ENCODE measurements around the gene AMER2. TPM values are rescaled to one million over a fixed set of nuclear protein-coding genes. Genes with fewer than 3 reads are reported as not detected.

The AMER2 gene
- total RNA-seq, 4 donors from 2014 or later, result under 0.01 to 0.17 TPM; not detected in 2

DNA sequence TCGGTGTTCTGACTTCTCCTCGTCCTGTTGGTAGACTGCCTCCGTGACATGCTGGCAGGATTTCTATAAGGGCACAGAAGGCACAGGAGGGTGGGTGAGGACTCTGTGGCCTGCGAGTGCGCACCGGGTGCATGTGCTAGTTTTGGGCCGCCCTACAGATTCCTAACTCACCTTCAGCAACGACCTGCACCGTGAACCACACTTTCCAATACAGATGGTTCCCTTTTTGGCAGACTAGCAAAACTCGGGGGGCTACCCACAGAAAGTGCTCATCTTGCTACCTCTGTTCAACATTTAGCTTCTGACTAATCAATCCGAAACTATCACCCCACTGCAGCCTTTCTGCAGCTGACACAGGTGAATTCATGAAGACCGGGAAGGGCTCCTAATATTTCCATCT is 14.1 kb upstream of the AMER2 start:
- Histone ChIP-seq H3K27me3 (peaks cover 0 to 15% (median 0%) of the 10 kb centered on the region in 4 donors), H3K4me3 (no peak overlapping the region), H3K9me3 (no peaks in the 10 kb centered on the region), H3K36me3 (no peaks in the 10 kb centered on the region), H3K27ac (replicated peaks in 1 of 4) (no peak overlapping the region), H3K4me1 (no peaks in the 10 kb centered on the region)
- 90% methylated on average over 12 of the region's 12 CpGs for WGBS
- DNase-seq (ENCODE audit: extremely low spot score), result no peak
- intact Hi-C loops (cut with DNase I), result no loop called here
- TF ChIP-seq, protein P1, sequence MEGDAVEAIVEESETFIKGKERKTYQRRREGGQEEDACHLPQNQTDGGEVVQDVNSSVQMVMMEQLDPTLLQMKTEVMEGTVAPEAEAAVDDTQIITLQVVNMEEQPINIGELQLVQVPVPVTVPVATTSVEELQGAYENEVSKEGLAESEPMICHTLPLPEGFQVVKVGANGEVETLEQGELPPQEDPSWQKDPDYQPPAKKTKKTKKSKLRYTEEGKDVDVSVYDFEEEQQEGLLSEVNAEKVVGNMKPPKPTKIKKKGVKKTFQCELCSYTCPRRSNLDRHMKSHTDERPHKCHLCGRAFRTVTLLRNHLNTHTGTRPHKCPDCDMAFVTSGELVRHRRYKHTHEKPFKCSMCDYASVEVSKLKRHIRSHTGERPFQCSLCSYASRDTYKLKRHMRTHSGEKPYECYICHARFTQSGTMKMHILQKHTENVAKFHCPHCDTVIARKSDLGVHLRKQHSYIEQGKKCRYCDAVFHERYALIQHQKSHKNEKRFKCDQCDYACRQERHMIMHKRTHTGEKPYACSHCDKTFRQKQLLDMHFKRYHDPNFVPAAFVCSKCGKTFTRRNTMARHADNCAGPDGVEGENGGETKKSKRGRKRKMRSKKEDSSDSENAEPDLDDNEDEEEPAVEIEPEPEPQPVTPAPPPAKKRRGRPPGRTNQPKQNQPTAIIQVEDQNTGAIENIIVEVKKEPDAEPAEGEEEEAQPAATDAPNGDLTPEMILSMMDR (IDR thresholded peaks at IDR 0.05), result no peak
- no peak for TF ChIP-seq POLR2A (IDR thresholded peaks at IDR 0.05; ENCODE audit: low read depth)
- no peak for TF ChIP-seq POLR2AphosphoS5 (IDR thresholded peaks at IDR 0.05)
- no peak for TF ChIP-seq EP300 (IDR thresholded peaks at IDR 0.05)

DNA sequence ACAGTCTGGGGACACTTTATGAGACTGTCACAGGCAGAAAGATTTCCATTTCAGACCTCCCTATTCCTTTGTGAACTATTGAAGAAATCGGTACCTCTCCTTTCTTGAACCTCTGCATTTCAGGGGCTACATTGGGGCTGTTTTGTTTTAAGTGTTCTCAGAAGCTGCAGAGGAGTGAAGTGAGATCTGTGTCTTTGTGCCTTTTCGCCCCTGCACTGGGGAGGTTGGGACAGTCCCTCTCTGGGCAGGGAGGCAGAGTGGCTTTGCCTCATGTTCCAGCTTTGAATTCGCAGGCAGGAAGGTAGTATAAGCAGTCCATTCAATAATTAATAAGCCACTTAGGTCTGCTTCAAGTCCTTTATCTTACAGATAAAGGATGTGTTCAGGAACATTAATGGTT is 9.5 kb upstream of the AMER2 start:
- Histone ChIP-seq H3K4me3 (no peak overlapping the region), H3K36me3 (no peaks in the 10 kb centered on the region), H3K27me3 (peaks cover 0 to 32% (median 0%) of the 10 kb centered on the region in 4 donors), H3K27ac (replicated peaks in 1 of 4) (no peak overlapping the region), H3K4me1 (no peaks in the 10 kb centered on the region), H3K9me3 (peaks cover 0 to 5% (median 0%) of the 10 kb centered on the region in 4 donors)
- TF ChIP-seq POLR2A (IDR thresholded peaks at IDR 0.05; ENCODE audit: low read depth) (no peak), POLR2AphosphoS5 (IDR thresholded peaks at IDR 0.05) (no peak), EP300 (IDR thresholded peaks at IDR 0.05) (no peak)
- TF ChIP-seq, protein P1 (IDR thresholded peaks at IDR 0.05), result no peak
- intact Hi-C loops (cut with DNase I), result no loop called here
- DNase-seq (ENCODE audit: extremely low spot score), result peak; percentile 78
- WGBS, result 71% methylated on average over 3 of the region's 3 CpGs

DNA sequence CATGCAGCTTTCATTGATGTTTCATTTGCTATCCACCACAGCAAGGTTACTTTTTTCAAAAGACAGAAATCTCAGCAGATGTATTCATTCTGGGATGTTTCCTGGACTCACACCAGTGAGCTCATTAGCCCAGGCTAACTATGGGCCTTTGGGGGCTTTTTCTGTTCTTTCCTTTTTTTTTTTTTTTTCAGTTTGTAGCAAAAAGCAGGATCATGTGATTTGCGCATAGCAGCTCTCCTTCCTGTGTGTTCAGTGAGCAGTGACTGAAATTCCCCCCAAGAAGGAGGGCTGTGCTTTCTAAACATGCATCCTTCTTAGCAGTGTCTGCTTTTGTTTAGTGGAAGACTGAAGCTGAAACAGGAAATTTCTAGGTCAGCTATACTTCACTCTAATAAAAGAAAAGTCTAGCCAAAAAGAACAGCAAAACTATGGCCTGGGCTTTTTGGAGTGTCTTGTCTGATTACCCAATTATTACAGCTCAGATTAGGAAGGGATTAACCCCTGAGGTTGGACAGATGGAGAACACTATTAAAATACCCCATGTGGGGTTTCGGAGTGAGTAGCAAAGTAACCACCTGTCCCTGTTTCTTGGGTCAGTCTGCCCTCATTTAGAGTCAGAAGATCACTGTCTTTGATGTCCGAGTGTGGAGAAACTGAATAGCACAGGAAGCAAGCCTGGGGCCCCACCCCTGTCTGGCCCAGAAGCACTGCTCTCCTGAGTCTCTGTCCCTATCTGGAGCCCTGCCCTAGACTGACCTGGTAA is 8.9 kb upstream of the AMER2 start:
- H3K36me3 ChIP-seq, result no peaks in the 10 kb centered on the region
- no peaks in the 10 kb centered on the region for H3K4me1 ChIP-seq
- peak; percentile 45 for DNase-seq (ENCODE audit: extremely low spot score)
- no peak overlapping the region for H3K27ac ChIP-seq (replicated peaks in 1 of 4)
- WGBS, result 43% methylated on average over 3 of the region's 3 CpGs
- intact Hi-C loops (cut with DNase I), result no loop called here
- TF ChIP-seq POLR2A (IDR thresholded peaks at IDR 0.05; ENCODE audit: low read depth), result no peak
- no peak for TF ChIP-seq EP300 (IDR thresholded peaks at IDR 0.05)
- TF ChIP-seq POLR2AphosphoS5 (IDR thresholded peaks at IDR 0.05), result no peak
- TF ChIP-seq, protein P1 (IDR thresholded peaks at IDR 0.05), result no peak
- H3K27me3 ChIP-seq, result peaks cover 0 to 38% (median 0%) of the 10 kb centered on the region in 4 donors
- peaks cover 0 to 5% (median 0%) of the 10 kb centered on the region in 4 donors for H3K9me3 ChIP-seq
- H3K4me3 ChIP-seq, result no peak overlapping the region

DNA sequence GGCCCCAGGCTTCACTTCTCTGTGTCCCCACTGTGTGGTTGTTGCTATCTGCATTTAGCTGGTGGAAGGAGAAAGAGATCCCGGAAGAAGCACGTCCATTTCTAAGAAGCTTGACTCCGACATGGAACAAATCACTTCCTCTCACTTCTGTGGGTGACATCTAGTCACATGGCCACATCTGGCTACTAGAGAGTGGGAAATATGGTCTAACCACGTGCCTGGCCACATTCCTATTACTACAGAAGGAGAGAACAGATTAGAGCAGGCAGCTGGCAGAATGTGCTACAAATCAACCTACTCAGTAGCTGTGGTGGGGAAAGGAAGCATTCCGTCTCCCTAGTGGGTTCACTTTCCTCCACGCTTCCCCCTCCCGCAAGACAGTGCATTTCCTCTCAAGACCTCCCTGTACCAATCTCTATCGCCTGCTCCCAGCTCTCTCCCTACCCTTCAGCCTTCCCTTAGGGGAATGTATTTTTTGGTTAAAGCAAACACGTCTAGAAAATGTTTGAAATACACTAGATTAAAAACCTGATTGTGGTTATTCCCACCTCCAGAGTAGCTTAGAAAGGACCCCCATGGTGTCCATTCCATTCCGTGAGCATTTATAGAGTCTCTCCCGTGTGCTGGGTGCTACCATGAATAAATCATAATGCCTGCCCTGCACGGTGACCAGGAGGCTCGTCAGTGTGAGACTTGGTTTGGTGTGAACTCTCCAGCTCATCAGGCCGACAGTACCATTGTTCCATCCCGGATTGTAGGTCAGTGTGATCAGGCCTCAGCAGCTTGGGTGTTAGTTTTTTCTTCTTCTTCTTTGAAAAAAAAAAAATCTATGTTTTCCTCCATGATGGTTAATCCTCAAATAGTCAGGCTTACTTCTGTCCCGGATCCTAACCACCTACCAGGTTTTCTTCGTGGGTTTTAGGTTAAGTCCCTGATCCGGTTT is 8.0 kb upstream of the AMER2 start:
- no peak overlapping the region for H3K4me3 ChIP-seq
- 63% methylated on average over 18 of the region's 18 CpGs for WGBS
- TF ChIP-seq EP300 (IDR thresholded peaks at IDR 0.05), result no peak
- no peak for TF ChIP-seq POLR2A (IDR thresholded peaks at IDR 0.05; ENCODE audit: low read depth)
- TF ChIP-seq, protein P1 (IDR thresholded peaks at IDR 0.05), result no peak
- TF ChIP-seq POLR2AphosphoS5 (IDR thresholded peaks at IDR 0.05), result no peak
- intact Hi-C loops (cut with DNase I), result no loop called here
- peaks cover 0 to 5% (median 0%) of the 10 kb centered on the region in 4 donors for H3K9me3 ChIP-seq
- peaks cover 0 to 47% (median 3%) of the 10 kb centered on the region in 4 donors for H3K27me3 ChIP-seq
- no peak overlapping the region for H3K27ac ChIP-seq (replicated peaks in 1 of 4)
- no peaks in the 10 kb centered on the region for H3K36me3 ChIP-seq
- DNase-seq (ENCODE audit: extremely low spot score), result peak; percentile 62
- H3K4me1 ChIP-seq, result no peaks in the 10 kb centered on the region
